Measurements from ENCODE around the gene SLC12A7. TPM values are rescaled to one million over a fixed set of nuclear protein-coding genes. Genes with fewer than 3 reads are reported as not detected.

The SLC12A7 gene
- total and polyA plus RNA-seq, 2 of the 13 experiments (the other 11 are each of a cell fraction or from before 2014, with no cell fraction given): 14.0 to 18.5 TPM

DNA sequence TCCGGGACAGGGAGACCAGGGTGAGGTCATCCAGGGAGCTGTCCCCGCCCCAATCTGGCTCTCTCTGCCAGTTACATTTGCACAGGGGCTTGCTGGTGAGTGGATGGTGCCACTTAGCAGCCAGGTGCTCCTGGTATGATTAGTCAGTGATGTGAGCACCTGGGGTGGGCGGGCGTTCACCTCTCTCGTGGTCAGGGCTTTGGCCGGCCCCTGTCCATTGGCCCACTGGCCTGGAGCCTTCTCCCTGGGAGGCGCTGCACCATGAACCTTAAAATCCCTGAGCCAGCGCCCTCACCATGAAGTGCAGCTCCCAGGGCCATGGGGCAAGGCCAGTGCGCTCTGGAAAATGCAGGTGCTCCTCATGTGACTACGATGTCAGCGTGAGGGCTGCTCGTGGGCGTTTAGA lies 101.2 kb downstream of the SLC12A7 start (continued):
- TF ChIP-seq, protein P1, sequence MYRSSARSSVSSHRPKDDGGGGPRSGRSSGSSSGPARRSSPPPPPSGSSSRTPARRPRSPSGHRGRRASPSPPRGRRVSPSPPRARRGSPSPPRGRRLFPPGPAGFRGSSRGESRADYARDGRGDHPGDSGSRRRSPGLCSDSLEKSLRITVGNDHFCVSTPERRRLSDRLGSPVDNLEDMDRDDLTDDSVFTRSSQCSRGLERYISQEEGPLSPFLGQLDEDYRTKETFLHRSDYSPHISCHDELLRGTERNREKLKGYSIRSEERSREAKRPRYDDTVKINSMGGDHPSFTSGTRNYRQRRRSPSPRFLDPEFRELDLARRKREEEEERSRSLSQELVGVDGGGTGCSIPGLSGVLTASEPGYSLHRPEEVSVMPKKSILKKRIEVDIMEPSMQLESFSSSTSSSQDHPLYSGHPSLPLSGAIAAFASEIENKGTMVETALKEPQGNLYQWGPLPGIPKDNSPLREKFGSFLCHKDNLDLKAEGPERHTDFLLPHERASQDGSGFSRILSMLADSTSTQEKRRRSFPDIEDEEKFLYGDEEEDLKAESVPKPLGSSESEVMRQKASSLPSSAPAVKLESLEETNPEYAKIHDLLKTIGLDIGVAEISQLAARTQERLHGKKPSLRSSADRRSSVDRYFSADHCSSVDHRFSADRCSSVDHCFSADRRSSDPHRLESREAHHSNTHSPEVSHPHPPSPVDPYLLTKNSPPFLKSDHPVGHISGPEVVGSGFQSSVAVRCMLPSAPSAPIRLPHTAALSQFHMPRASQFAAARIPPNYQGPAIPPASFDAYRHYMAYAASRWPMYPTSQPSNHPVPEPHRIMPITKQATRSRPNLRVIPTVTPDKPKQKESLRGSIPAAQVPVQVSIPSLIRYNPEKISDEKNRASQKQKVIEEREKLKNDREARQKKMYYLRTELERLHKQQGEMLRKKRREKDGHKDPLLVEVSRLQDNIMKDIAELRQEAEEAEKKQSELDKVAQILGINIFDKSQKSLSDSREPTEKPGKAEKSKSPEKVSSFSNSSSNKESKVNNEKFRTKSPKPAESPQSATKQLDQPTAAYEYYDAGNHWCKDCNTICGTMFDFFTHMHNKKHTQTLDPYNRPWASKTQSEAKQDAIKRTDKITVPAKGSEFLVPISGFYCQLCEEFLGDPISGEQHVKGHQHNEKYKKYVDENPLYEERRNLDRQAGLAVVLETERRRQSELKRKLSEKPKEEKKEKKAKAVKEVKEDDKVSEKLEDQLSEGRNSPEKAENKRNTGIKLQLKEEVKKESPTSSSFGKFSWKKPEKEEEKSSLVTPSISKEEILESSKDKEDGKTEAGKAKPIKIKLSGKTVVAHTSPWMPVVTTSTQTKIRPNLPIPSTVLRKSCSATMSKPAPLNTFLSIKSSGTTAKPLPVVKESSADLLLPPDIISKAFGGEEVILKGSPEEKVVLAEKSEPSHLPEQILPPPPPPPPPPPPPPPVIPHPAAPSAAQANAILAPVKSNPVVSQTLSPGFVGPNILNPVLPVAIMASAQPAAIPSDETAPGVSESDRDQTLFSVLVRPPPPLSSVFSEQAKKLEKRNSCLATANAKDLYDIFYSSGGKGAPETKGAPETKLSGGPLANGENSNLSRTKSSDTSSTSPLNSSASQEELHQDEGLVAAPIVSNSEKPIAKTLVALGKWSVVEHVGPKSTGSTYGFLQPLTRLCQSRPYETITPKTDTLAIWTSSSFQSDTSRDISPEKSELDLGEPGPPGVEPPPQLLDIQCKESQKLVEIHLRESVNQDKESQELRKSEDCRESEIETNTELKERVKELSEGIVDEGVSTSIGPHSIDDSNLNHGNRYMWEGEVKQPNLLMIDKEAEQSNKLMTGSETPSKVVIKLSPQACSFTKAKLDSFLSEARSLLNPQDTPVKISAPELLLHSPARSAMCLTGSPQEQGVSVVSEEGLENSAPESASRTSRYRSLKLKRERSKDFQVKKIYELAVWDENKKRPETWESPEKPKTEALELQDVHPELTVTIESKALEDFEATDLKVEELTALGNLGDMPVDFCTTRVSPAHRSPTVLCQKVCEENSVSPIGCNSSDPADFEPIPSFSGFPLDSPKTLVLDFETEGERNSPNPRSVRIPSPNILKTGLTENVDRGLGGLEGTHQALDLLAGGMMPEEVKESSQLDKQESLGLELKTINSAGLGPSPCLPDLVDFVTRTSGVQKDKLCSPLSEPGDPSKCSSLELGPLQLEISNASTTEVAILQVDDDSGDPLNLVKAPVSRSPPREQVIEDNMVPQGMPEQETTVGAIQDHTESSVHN (CRISPR knock-in tag; IDR thresholded peaks at IDR 0.05): no peak
- TF ChIP-seq ETV5 (CRISPR knock-in tag; IDR thresholded peaks at IDR 0.05; ENCODE audit: borderline replicate concordance) (0 out of 2 replicates have a peak, but pooled peaks have one; percentile 3), ZFP91 (CRISPR knock-in tag; IDR thresholded peaks at IDR 0.05; ENCODE audit: borderline replicate concordance) (0 out of 2 replicates have a peak, but pooled peaks have one; percentile 10), ZNF782 (CRISPR knock-in tag; IDR thresholded peaks at IDR 0.05; ENCODE audit: borderline replicate concordance) (no peak)
